K562 (cell line): ENCODE data around the gene DNER. TPM values are rescaled to one million over a fixed set of nuclear protein-coding genes. Genes with fewer than 3 reads are reported as not detected.

Experiments used
- ATAC-seq: fragments of 200-7000 bp; cut with Tn5 transposase; 3 replicates; pipeline ENCODE4 v1.9.1; 2020; ENCODE audit warnings: moderate library complexity
- BruUV-seq: library from RNA; stranded (reverse); fragments of 400-500 nt; replicated peaks from 2 replicates; lab custom pipeline; 2021; lab: Mats Ljungman, UMichigan
- CTCF ChIA-PET: fragments of 300-600 bp; formaldehyde crosslinking; extraction: SDS; loops from one replicate; lab custom pipeline; 2021; ENCODE audit warnings: low intra/inter-chr PET ratio; lab: Yijun Ruan, JAX
- POLR2A ChIA-PET: fragments of 300-600, 350-650 bp; sonication (Branson Sonifier 250); formaldehyde crosslinking; extraction: SDS; loops from one replicate; lab custom pipeline; 2021; ENCODE audit warnings: antibody characterized with exemption, inconsistent platforms; lab: Yijun Ruan, JAX
- DNase-seq, 4 experiments: peaks; one replicate each; pipeline versions ENCODE4 v3.0.0 to v3.0.0-alpha.2; 2011 to 2018; ENCODE audit warnings: low spot score in 3 of 4, mixed read lengths in 3 of 4; ENCODE audit errors: extremely low read depth in 1 of 4
- FAIRE-seq: peaks from 2 replicates; lab custom pipeline; 2011; peaks lifted over from hg19 to GRCh38; lab: Jason Lieb, UNC
- H2AFZ ChIP-seq: 2 replicates; pipeline ENCODE4 v1.6.0; 2011; ENCODE audit warnings: low read depth, low read length, control low read depth, inconsistent platforms
- H3K27ac ChIP-seq: fragments of 200-600 bp; 3 replicates; pipeline ENCODE4 v1.8.0; 2011; ENCODE audit warnings: low read depth, mild to moderate bottlenecking, control low read depth, inconsistent platforms, low read length, moderate library complexity, mixed read lengths; ENCODE audit errors: extremely low read depth
- H3K27me3 ChIP-seq, 2 experiments: fragments of 300-600 bp in 1 of 2; 2 replicates in 1 of 2; 3 replicates in 1 of 2; pipeline versions ENCODE4 v1.6.0 to v1.8.0; 2011; ENCODE audit warnings: inconsistent platforms in 2 of 2, low read length in 2 of 2, mild to moderate bottlenecking in 1 of 2, mixed read lengths in 1 of 2, moderate library complexity in 1 of 2; ENCODE audit not compliant: control insufficient read depth in 2 of 2, insufficient read depth in 2 of 2
- H3K36me3 ChIP-seq: fragments of 300-600 bp; 3 replicates; pipeline ENCODE4 v1.8.0; 2011; ENCODE audit warnings: mild to moderate bottlenecking, low read length, inconsistent platforms; ENCODE audit not compliant: control insufficient read depth, insufficient read depth
- H3K4me1 ChIP-seq, 2 experiments: fragments of 200-600 bp in 1 of 2; replicated peaks in 1 of 2; 2 replicates in 1 of 2; 3 replicates in 1 of 2; pipeline versions ENCODE4 v1.5.1 to v1.8.0; 2011; ENCODE audit warnings: inconsistent platforms in 2 of 2, low read length in 2 of 2, mild to moderate bottlenecking in 1 of 2, mixed read lengths in 1 of 2, moderate library complexity in 1 of 2; ENCODE audit not compliant: control insufficient read depth in 2 of 2, insufficient read depth in 2 of 2
- H3K4me2 ChIP-seq: 2 replicates; pipeline ENCODE4 v1.6.1; 2011; ENCODE audit warnings: low read length, control low read depth, inconsistent platforms, mixed read lengths; ENCODE audit not compliant: insufficient read depth
- H3K4me3 ChIP-seq: fragments of 200-600 bp; sonication (generic), shearing (Covaris generic); 2 replicates; pipeline ENCODE4 v1.5.1; 2016; ENCODE audit warnings: control low read depth, inconsistent platforms
- H3K79me2 ChIP-seq: fragments of 200-600 bp; 3 replicates; pipeline ENCODE4 v1.8.0; 2011; ENCODE audit warnings: low read length, inconsistent platforms; ENCODE audit not compliant: control insufficient read depth, insufficient read depth
- H3K9ac ChIP-seq, 2 experiments: 2 replicates each; pipeline versions ENCODE4 v1.6.0 to v1.6.1; 2011; ENCODE audit warnings: low read depth in 2 of 2, low read length in 2 of 2, control low read depth in 1 of 2, inconsistent platforms in 1 of 2, mild to moderate bottlenecking in 1 of 2, mixed read lengths in 1 of 2; ENCODE audit not compliant: insufficient read depth in 1 of 2
- H3K9me1 ChIP-seq: one replicate; pipeline ENCODE4 v1.6.0; 2011; ENCODE audit warnings: inconsistent platforms, mild to moderate bottlenecking, low read length, moderate library complexity; ENCODE audit not compliant: control insufficient read depth, insufficient read depth
- H3K9me3 ChIP-seq: replicated peaks from 2 replicates; pipeline ENCODE4 v1.5.1; 2011; ENCODE audit warnings: low read depth, low read length, inconsistent platforms; ENCODE audit not compliant: control insufficient read depth, insufficient read depth
- H4K20me1 ChIP-seq: replicated peaks from 2 replicates; pipeline ENCODE4 v1.6.1; 2011; ENCODE audit warnings: low read length, inconsistent platforms, mixed read lengths; ENCODE audit not compliant: control insufficient read depth, insufficient read depth
- CREBBP ChIP-seq: IDR thresholded peaks from one replicate; pipeline ENCODE4 v1.6.1; 2012; ENCODE audit warnings: low read depth, mild to moderate bottlenecking, control low read depth, inconsistent platforms, low read length
- HIVEP1 ChIP-seq: fragments of 250-450 bp; sonication (Bioruptor Pico); IDR thresholded peaks from 2 replicates; pipeline ENCODE4 v1.4.0; 2020; ENCODE audit warnings: mild to moderate bottlenecking
- NCOA4 ChIP-seq: fragments of 450-650 bp; IDR thresholded peaks from 2 replicates; pipeline ENCODE4 v1.6.1; 2018; ENCODE audit warnings: mild to moderate bottlenecking; ENCODE audit not compliant: partially characterized antibody
- POLR2AphosphoS2 ChIP-seq: IDR thresholded peaks from 2 replicates; pipeline ENCODE4 v1.6.1; 2012; ENCODE audit warnings: low read length, improper control_type of control experiment
- SMAD1 ChIP-seq: fragments of 150-350 bp; IDR thresholded peaks from 2 replicates; pipeline ENCODE4 v1.6.1; 2014; ENCODE audit warnings: low read length, low read depth; ENCODE audit not compliant: partially characterized antibody
- SOX6 ChIP-seq: fragments of 450-650 bp; IDR thresholded peaks from 2 replicates; pipeline ENCODE4 v1.6.1; 2014; ENCODE audit warnings: mild to moderate bottlenecking
- SPI1 ChIP-seq: IDR thresholded peaks from 2 replicates; pipeline ENCODE4 v1.6.1; 2011; ENCODE audit warnings: low read depth, low read length, control low read depth, borderline replicate concordance
- ZBED1 ChIP-seq: IDR thresholded peaks from 2 replicates; pipeline ENCODE4 v1.6.1; 2014
- ZNF436 ChIP-seq: fragments of 250-450, 450-650 bp; sonication (Bioruptor Pico); formaldehyde crosslinking; IDR thresholded peaks from 2 replicates; pipeline ENCODE4 v1.7.0; 2020; ENCODE audit warnings: mild to moderate bottlenecking
- WGBS: fragments of 100-300 bp; shearing (Covaris generic); methylation state at CpG from one replicate; pipeline ENCODE4 v1.1.6; 2016; ENCODE audit warnings: low coverage, mixed read lengths; ENCODE audit not compliant: insufficient coverage; ENCODE audit errors: missing lambda C conversion rate; 5-methylcytosine and 5-hydroxymethylcytosine counted together
- in situ Hi-C: fragments of 300-500 bp; cut with MboI; formaldehyde crosslinking; loops from 4 replicates; pipeline ENCODE4 v1.15.0; 2018; ENCODE audit warnings: inconsistent platforms, mixed read lengths
- intact Hi-C: fragments of 100-400 bp; cut with micrococcal nuclease; formaldehyde crosslinking; loops from 2 replicates; pipeline ENCODE4 v1.14.2; 2022
- polyA plus RNA-seq, 8 experiments: library from polyadenylated mRNA; depleted of rRNA in 4 of 8; stranded (reverse) in 5 of 8; unstranded in 3 of 8; fragments of >200 nt; fragmentation: Nextera tagmentation in 2 of 8; fragmentation: Illumina TruSeq in 1 of 8; extraction: Ambion mirVana in 2 of 8; extraction: Trizol in 1 of 8; gene quantifications; 2 replicates each; pipeline versions ENCODE4 v1.2.1 to v1.2.3, GENCODE V29; 2011 to 2014; ENCODE audit warnings: inconsistent platforms in 1 of 8, missing spikeins in 1 of 8
- total RNA-seq, 7 experiments: library from RNA; depleted of rRNA in 6 of 7; stranded (reverse); fragments of >200 nt in 6 of 7; fragmentation: Illumina TruSeq in 2 of 7; extraction: Trizol in 2 of 7; gene quantifications; 2 replicates each; pipeline versions ENCODE4 v1.2.1 to v1.2.3, GENCODE V29; 2011 to 2021; ENCODE audit warnings: low replicate concordance in 1 of 7
- TF ChIP-seq, protein P1 (sequence below): fragments of 150-350 bp; IDR thresholded peaks from 2 replicates; pipeline ENCODE4 v1.6.1; 2014; ENCODE audit warnings: low read depth, mild to moderate bottlenecking, low read length, borderline replicate concordance

DNER gene
- total and polyA plus RNA-seq, 9 of the 15 experiments (the other 6 are each of a cell fraction or from before 2014, with no cell fraction given): not detected

DNA sequence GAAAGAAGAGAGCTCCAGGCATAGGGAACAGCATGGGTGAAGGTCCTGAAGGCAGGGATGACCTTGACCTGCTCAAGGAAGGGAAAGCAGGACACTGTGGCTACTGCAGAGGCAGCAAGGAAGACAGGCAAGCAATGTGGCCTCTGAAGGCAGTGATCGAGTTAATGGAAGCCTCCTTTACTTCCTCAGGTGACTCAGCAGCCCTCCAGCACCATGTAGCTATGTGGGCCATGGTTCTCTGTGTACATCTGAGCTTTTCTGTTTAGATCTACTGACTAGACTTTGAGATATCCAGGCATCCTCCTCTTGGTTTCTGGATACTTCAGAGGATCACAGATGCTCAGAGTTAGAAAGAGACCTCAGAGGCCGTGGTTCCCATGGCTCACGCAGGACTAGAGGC lies 336.0 kb downstream of the DNER start:
- intact Hi-C loops: no loop called here
- no peaks in the 10 kb centered on the region for H3K4me1 ChIP-seq
- H2AFZ ChIP-seq: no peak overlapping the region
- no peaks in the 10 kb centered on the region for H3K36me3 ChIP-seq
- H3K27me3 ChIP-seq: no peaks in the 10 kb centered on the region
- H3K9ac ChIP-seq: no peak overlapping the region
- H3K79me2 ChIP-seq: no peaks in the 10 kb centered on the region
- WGBS: 7% methylated on average over 3 of the region's 3 CpGs
- H3K4me2 ChIP-seq: no peak overlapping the region
- no peak overlapping the region for H3K27ac ChIP-seq
- H3K4me3 ChIP-seq: no peak overlapping the region
- no TSS peak for BruUV-seq
- ChIA-PET CTCF (no interaction called here), POLR2A (no interaction called here)
- no peaks in the 10 kb centered on the region for H4K20me1 ChIP-seq
- FAIRE-seq (no peak), ATAC-seq (no peak), DNase-seq (no peak)
- H3K9me1 ChIP-seq: no peaks in the 10 kb centered on the region
- TF ChIP-seq CREBBP (no peak), SMAD1 (no peak), NCOA4 (no peak), POLR2AphosphoS2 (no peak), ZBED1 (no peak), ZNF436 (CRISPR knock-in tag) (no peak), HIVEP1 (no peak), SPI1 (no peak), SOX6 (no peak)
- TF ChIP-seq, protein P1, sequence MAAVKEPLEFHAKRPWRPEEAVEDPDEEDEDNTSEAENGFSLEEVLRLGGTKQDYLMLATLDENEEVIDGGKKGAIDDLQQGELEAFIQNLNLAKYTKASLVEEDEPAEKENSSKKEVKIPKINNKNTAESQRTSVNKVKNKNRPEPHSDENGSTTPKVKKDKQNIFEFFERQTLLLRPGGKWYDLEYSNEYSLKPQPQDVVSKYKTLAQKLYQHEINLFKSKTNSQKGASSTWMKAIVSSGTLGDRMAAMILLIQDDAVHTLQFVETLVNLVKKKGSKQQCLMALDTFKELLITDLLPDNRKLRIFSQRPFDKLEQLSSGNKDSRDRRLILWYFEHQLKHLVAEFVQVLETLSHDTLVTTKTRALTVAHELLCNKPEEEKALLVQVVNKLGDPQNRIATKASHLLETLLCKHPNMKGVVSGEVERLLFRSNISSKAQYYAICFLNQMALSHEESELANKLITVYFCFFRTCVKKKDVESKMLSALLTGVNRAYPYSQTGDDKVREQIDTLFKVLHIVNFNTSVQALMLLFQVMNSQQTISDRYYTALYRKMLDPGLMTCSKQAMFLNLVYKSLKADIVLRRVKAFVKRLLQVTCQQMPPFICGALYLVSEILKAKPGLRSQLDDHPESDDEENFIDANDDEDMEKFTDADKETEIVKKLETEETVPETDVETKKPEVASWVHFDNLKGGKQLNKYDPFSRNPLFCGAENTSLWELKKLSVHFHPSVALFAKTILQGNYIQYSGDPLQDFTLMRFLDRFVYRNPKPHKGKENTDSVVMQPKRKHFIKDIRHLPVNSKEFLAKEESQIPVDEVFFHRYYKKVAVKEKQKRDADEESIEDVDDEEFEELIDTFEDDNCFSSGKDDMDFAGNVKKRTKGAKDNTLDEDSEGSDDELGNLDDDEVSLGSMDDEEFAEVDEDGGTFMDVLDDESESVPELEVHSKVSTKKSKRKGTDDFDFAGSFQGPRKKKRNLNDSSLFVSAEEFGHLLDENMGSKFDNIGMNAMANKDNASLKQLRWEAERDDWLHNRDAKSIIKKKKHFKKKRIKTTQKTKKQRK: no peak
- H3K9me3 ChIP-seq: no peaks in the 10 kb centered on the region
- in situ Hi-C loops: no loop called here
